ENCODE results near the gene COLEC12.
"Not testable (repeated sequence)": the region's sequence is repeated elsewhere in the genome, so short reads cannot be mapped to it uniquely, and the experiment has no call there.

Gene COLEC12

GRCh38 chr18:407191-407590 lies 93.3 kb downstream of the COLEC12 start:
- DNase-seq: no peak

DNA sequence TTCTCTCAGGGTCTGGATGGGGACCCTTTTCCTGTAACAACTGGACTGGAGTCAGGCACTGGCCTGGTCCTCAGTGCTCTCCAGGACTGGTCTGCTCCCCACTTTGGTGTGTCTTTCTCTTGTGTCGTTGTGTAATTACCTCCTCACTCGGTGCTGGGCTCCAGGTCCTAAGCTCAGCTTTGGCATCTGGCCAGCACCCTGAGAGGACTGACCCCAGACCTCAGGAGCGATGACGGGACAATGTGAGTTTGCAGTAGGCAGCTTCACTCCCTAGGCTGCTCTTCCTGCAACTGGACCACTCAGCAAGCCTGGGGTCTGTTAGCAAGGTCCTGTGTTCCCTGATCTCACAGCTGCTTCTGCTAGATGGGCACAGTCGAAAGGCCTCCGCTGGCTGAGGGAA lies 93.8 kb downstream of the COLEC12 start:
- DNase-seq: no peak

DNA sequence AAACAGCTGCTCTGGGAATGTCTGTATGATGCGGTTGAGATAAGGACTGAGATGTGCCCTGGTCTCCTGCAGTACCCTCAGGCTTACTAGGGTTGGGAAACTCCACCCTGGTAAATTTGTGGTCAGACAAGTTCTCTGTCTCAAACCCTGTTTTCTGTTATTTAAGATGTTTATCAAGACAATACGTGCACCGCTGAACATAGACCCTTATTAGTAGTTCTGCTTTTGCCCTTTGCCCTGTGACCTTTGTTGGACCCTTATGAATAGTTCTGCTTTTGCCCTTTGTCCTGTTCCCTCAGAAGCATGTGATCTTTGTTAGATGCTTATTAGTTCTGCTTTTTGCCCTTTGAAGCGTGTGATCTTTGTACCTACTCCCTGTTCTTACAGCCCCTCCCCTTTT lies 95.5 kb downstream of the COLEC12 start:
- not testable (repeated sequence) for DNase-seq

GRCh38 chr18:404061-404636 lies 96.4 kb downstream of the COLEC12 start:
- no peak for DNase-seq

DNA sequence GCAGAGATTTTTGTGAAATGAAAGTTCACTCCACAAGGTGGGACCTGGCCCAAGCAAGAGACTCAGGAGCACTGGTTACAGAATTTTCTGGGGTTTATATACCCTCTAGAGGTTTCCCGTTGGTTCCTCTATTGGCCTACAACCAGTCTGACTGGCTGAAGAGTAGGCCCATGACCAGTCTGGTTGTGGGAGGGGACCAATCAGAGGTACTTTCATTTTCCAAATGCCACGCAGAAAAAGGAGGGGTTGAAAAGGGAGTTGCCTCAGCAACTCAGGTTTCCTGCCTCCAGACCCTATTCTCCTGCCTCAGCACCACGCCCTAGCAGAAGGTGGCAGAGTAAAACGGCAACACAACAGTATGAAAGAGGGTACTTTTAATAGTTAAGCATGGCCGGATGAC lies 98.4 kb downstream of the COLEC12 start:
- no peak for DNase-seq

DNA sequence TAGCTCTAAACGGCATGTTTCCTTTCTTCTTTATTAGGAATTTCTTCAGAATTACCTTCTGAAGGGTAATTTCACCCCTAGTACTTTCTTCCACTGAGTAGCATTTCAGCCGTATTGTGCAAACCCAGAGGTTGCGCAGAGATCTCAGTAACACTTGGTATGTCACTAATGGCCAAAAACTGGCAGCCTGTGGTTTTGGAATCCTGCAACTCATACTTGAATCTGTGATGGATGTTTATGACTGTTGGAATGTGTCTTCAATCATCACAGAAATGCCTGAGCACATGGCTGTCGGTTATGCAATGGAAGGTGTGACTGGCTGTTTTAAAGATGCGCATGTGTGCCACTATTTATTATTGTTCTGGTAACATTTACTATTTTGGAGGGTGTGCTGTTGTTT lies 100.0 kb downstream of the COLEC12 start:
- no peak for DNase-seq

- DNase-seq: no peak
These were observed 100.8 kb downstream of the COLEC12 start for GRCh38 chr18:399631-400135.

DNA sequence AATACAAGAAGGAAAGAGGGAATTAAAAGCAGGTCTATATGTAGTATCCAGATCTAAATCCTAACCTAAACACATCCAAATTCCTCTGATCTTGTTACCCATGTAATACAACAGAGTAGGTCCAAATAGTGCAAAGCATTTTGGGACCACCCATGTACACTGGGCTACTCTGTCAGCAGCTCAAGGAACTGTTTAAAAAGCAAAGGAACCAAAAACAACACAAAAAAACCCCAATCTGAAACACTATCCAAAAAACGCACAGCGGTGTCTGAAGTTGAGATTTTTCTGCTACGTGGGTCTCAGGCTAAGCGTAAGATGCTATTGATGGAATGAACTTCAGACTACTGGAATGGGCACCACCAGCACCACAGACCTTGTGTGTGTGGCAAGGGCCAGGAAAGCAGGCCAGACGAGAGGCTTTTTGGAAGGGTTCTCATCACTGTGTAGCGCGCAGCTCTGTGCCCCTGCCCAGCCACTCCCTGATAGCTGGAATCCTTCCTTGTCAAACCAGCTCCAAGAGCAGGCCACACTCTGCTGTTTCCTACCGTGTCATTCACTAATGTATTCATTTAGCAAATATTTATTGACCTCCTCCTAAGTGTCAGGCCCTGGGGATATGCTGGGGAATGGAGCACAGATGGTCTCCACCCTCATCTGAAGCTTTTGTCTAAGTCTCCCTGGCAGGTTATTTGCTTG lies 101.4 kb downstream of the COLEC12 start:
- peak; percentile 40 for DNase-seq

DNA sequence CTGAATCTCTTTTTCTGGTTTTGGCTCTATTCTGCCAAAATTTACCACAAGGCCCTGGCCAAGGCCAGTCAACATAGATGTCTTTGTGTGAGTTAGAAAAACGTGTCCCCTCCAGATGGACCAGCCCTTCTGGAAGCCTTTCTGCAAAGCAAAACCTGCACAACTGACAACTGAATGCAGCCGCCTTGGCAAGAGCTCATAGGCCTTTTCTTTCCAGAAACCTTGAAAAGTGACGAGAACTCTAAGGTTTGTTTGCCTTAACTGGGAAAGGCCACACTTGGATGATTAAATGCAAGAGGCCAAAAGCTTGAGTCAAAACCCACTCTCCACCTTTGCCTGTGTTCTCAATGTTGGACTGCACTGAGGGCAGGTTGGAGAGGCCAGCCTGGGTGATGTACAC lies 103.9 kb downstream of the COLEC12 start:
- DNase-seq: no peak

DNA sequence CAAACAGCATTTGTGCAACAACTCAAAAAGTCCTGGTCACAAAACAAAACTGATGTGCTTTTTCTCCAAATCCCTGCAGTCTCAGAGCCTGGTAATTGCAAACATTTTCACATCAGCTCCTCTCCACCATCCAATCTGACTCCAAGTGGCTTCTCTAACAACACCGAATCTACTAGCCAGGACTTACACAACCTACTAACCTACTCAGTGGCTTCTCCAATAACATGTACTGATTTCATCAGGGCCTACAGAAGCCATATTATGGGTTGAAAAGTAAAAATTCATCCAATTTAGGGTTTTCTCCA lies 104.3 kb downstream of the COLEC12 start:
- no peak for DNase-seq

DNA sequence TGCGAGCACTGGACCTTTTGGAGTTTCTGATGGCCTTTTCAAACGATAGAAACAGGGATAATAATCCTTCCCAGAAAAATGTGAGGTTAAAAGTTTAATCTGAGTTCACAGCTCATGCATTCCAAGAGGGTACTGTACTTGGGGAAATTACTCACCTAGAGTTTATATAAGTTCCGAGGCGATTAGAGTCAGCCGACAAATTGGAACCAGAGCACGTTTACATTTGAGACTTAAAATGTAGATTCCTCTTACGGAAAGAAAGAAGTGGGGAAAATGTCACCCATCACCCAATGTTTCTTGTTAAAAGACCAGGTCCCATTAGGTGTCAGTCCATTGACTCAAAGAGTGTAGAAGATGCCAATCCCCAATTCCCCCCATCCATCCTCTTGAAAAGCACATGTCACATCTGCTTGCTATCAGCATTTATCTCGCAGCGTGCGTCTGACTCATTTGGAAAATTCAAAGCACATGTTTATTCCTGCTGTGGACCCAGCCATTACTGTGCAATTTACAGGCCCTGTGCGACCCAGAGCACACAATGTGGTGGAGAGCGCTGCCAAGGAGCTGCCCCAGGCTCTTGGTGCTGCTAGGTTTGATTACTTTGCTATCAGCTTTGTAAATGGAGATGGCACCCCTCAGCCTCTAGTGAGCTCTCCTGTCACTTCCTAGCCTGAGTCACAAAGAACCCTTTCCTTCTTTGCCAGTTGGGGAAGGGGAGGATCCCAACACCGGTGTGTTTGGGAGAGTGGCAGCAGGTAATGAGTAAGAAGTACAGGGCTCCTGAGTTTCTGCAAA lies 104.8 kb downstream of the COLEC12 start:
- peak; percentile 32 for DNase-seq

GRCh38 chr18:394987-395362 lies 105.5 kb downstream of the COLEC12 start:
- no peak for DNase-seq

- no peak for DNase-seq
These were observed 106.1 kb downstream of the COLEC12 start for GRCh38 chr18:394262-394986.

DNA sequence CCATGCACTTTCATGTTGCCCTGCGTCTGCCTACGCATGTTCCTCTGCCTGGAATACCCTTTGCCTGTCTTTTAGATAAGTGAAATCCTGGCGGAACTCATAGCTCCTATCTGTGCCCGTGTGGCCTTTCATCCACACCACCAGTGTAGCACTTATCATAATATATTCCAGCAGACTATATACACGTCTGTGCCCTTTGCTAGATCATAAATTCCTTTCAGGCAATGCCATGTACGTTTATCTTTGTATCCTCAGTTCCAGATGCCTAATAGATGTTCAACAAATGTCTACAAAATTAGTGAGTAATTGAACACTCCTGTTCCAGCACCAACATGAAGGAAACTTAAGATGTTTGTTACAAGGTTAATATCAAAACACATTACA lies 106.9 kb downstream of the COLEC12 start:
- no peak for DNase-seq

- no peak for DNase-seq
These were observed 107.5 kb downstream of the COLEC12 start for GRCh38 chr18:392928-393573.

DNA sequence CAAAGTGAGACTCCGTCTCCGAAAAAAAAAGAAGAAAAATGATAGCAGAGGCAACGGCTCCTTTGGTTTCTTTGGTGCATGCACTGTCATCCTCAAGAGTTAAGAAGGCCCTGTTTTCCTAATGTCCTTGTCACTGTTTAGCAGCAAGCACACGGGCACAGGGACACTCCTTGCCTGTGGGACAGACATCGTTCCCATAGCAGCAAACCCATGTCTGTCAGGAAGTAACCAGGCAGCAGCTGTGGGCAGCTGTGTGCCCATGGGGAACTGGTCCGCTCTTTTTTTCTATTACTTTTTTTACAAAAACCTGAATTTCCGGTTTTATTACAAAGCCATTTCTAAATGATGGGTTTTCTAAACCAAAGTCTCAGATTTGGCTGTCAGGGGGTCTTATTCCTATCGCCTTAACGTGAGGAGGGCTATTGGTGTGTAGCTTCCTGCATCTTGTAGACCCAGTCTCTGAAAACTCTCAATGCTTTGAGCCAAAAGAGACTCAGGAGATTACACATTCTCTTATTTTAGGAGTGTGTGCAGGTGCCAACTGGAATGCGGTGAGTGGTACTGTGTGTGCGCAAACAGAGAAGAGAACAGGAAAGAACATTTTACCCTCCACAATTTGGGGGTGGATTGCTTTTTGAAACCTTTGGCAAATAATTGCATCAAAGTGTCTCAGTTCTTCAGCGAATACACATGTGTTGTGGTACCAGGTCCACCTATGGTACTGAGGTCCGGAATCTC lies 109.6 kb downstream of the COLEC12 start:
- no peak for DNase-seq

- DNase-seq: no peak
These were observed 110.7 kb downstream of the COLEC12 start for GRCh38 chr18:389658-390357.

GRCh38 chr18:388200-388599 lies 112.3 kb downstream of the COLEC12 start:
- DNase-seq: no peak

DNA sequence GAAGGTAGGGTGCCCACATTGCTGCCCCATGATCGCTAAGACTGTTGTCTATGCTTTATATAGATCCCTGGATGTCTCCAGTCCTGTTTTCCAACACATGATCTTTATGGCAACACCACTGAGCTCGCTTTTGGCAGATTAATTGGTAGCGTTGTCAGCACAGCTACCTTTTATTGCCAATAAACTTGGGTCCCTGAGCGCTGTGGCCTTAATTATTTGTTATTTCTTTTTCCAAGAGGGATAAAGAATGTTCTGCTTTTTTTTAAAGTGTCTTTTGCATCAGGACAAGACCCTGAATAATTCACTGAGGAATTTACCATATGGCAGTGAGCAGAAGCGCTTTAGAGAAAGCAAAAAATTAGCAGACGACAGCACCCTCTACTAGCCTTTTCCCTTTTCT lies 113.5 kb downstream of the COLEC12 start:
- no peak for DNase-seq

GRCh38 chr18:384897-385296 lies 115.6 kb downstream of the COLEC12 start:
- DNase-seq: no peak

GRCh38 chr18:383135-383534 lies 117.4 kb downstream of the COLEC12 start:
- no peak for DNase-seq

All from NCI-H748 treated with DMSO at 0.1 percent for 48 hours (cell line).